ENCODE data around the gene FUT6.
"Not testable (repeated sequence)": the region's sequence is repeated elsewhere in the genome, so short reads cannot be mapped to it uniquely, and the experiment has no call there.

The FUT6 gene

DNA sequence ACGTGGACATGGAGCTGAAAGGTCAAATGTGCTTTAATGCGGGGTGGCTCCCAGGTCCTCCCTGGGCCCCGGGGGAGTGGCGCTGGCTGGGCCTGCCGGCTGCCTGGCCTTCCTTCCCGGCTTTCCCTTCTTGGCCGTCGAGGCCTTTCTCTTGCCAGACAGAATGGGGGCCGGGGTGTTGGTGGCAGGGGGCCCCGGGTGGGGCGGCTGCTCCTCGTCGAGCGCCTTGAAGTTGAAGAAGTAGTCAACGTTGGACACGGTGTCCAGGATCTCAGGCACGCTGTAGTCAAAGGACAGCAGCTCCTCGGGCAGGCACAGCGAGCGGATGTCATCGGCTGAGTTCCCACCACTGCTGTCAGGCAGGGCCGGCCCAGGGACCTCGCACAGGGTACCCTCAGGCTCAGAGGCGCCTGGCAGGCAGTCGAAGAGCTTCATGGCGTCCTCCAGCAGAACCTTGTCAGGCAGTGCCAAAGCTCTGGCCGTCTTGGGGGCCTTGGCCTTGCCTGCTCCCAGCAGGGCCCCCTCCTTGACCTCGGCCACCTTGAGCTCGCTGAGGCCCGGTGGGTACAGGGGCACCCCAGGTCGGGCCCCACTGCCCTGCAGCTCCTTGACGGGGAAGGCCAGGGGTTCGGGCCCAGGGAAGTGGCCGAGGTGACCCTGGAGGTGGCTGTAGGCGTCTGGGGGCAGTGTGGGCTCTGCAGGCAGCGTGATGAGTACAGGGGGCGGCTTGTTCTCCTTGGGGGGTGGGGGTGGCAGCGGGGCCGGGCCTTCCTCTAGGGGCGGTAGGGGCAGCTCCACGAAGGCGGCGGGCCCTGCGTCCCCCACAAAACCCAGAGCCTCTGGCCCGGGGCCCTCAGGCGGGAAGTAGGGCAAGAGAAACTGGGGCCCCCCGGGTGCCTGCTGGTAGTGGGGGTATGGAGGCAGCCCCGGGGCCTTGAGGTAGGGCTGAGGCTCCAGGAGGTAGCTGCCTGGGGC, 56.3 kb downstream of the FUT6 start:
- DNase-seq, result no peak

DNA sequence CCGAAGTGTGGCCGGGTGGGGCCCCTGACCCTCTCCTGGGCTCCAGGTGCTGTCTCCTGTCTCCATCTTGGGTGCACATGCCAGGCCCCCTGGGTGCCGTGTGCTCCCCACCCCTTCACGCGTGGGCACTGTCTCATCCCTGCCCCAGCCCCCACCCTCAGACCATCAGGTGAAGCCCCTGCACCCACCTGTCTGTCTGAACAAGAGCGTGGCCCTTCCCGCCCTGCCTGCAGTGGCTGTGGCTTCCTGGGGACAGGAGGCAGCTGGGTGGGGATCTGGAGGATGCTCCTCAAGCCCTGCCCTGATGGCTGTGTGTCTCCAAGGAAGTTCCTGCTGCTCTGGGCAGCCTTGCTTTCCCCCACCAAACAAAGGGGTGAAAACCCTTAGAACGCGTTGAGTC, 57.2 kb downstream of the FUT6 start:
- no peak for DNase-seq

DNA sequence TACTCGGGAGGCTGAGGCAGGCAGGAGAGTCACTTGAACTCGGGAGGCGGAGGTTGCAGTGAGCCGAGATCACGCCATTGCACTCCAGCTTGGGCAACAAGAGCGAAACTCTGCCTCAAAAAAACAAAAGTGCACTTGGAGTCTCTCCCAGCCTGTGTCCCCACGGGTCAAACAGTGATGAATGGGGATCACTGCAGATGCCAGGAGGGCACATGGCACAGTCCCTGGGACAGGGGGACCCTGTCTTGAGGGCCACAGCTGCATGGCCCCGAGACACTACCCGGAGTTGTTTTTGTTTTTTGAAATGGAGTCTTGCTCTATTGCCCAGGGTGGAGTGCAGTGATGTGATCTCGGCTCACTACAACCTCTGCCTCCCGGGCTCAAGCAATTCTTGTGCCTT, 58.6 kb downstream of the FUT6 start:
- DNase-seq, result not testable (repeated sequence)
